IMR-90 (cell line): ENCODE data around the gene OR6J1. TPM values are rescaled to one million over a fixed set of nuclear protein-coding genes. Genes with fewer than 3 reads are reported as not detected.
"Not testable (repeated sequence)": the region's sequence is repeated elsewhere in the genome, so short reads cannot be mapped to it uniquely, and the experiment has no call there.

Experiments used
- ATAC-seq: fragments of 200-7000 bp; cut with Tn5 transposase; 2 replicates; pipeline ENCODE4 v1.9.1; 2020; ENCODE audit warnings: low read depth, mild to moderate bottlenecking, moderate library complexity
- BruUV-seq: library from RNA; stranded (reverse); fragments of 400-500 nt; replicated peaks from 2 replicates; lab custom pipeline; 2021; lab: Mats Ljungman, UMichigan
- CTCF ChIA-PET: fragments of 300-600 bp; formaldehyde crosslinking; extraction: SDS; loops from one replicate; lab custom pipeline; 2021; ENCODE audit warnings: antibody characterized with exemption; lab: Yijun Ruan, JAX
- POLR2A ChIA-PET: fragments of 300-600 bp; sonication (Branson Sonifier 250); formaldehyde crosslinking; loops from one replicate; lab custom pipeline; 2022; ENCODE audit warnings: antibody characterized with exemption; ENCODE audit not compliant: unreplicated experiment; lab: Charles Lee
- DNase-seq: peaks from one replicate; pipeline ENCODE4 v3.0.0; 2013
- H2AFZ ChIP-seq: replicated peaks from 2 replicates; pipeline ENCODE3; 2013; ENCODE audit warnings: low read length, mild to moderate bottlenecking; ENCODE audit not compliant: poor library complexity
- H2AK5ac ChIP-seq: 2 replicates; pipeline ENCODE4 v1.6.1; 2013; ENCODE audit warnings: low read depth, low read length, inconsistent platforms
- H2AK9ac ChIP-seq: replicated peaks from 2 replicates; pipeline ENCODE3; 2013; ENCODE audit warnings: mild to moderate bottlenecking, low read depth, low read length, moderate library complexity; ENCODE audit not compliant: poor library complexity
- H2BK120ac ChIP-seq: 2 replicates; pipeline ENCODE4 v1.6.1; 2013; ENCODE audit warnings: low read depth, low read length, inconsistent platforms
- H2BK15ac ChIP-seq: 3 replicates; pipeline ENCODE4 v1.6.1; 2013; ENCODE audit warnings: low read depth, low read length, inconsistent platforms
- H2BK20ac ChIP-seq: 2 replicates; pipeline ENCODE4 v1.6.1; 2013; ENCODE audit warnings: low read depth, mild to moderate bottlenecking, inconsistent platforms, low read length, moderate library complexity
- H2BK5ac ChIP-seq: 2 replicates; pipeline ENCODE4 v1.6.1; 2013; ENCODE audit warnings: mild to moderate bottlenecking, low read depth, low read length, inconsistent platforms; ENCODE audit not compliant: poor library complexity, severe bottlenecking
- H3K14ac ChIP-seq: replicated peaks from 2 replicates; pipeline ENCODE4 v1.6.1; 2013; ENCODE audit warnings: low read depth, low read length, inconsistent platforms
- H3K18ac ChIP-seq: 2 replicates; pipeline ENCODE4 v1.6.1; 2013; ENCODE audit warnings: low read depth, low read length, control low read depth
- H3K23ac ChIP-seq: 2 replicates; pipeline ENCODE4 v1.6.1; 2013; ENCODE audit warnings: low read depth, low read length, inconsistent platforms
- H3K27ac ChIP-seq: 2 replicates; pipeline ENCODE4 v1.5.1; 2013; ENCODE audit warnings: mild to moderate bottlenecking, control low read depth, low read length; ENCODE audit not compliant: insufficient read depth
- H3K27me3 ChIP-seq: 2 replicates; pipeline ENCODE4 v1.6.1; 2013; ENCODE audit warnings: low read length; ENCODE audit not compliant: control insufficient read depth, insufficient read depth
- H3K36me3 ChIP-seq: 2 replicates; pipeline ENCODE4 v1.6.1; 2013; ENCODE audit warnings: low read length, mixed read lengths; ENCODE audit not compliant: control insufficient read depth, insufficient read depth
- H3K4ac ChIP-seq: 2 replicates; pipeline ENCODE4 v1.6.1; 2013; ENCODE audit warnings: low read depth, low read length, inconsistent platforms
- H3K4me1 ChIP-seq: 2 replicates; pipeline ENCODE4 v1.6.1; 2013; ENCODE audit warnings: low read length, mixed read lengths; ENCODE audit not compliant: control insufficient read depth, insufficient read depth
- H3K4me2 ChIP-seq: 2 replicates; pipeline ENCODE4 v1.6.1; 2013; ENCODE audit warnings: low read depth, mild to moderate bottlenecking, control low read depth, low read length, moderate library complexity
- H3K4me3 ChIP-seq: 2 replicates; pipeline ENCODE4 v1.5.1; 2013; ENCODE audit warnings: low read depth, mild to moderate bottlenecking, control low read depth, low read length, moderate library complexity; ENCODE audit not compliant: insufficient read depth
- H3K56ac ChIP-seq: 2 replicates; pipeline ENCODE4 v1.6.1; 2013; ENCODE audit warnings: low read length, inconsistent platforms; ENCODE audit not compliant: insufficient read depth; ENCODE audit errors: extremely low read depth
- H3K79me1 ChIP-seq, 2 experiments: 2 replicates each; pipeline ENCODE4 v1.6.1; 2013; ENCODE audit warnings: low read length in 2 of 2, inconsistent platforms in 1 of 2, low read depth in 1 of 2
- H3K9ac ChIP-seq: 2 replicates; pipeline ENCODE4 v1.6.1; 2013; ENCODE audit warnings: low read depth, low read length, control low read depth
- H3K9me1 ChIP-seq: 2 replicates; pipeline ENCODE4 v1.6.1; 2013; ENCODE audit warnings: low read length, inconsistent platforms; ENCODE audit not compliant: insufficient read depth
- H3K9me3 ChIP-seq: 2 replicates; pipeline ENCODE4 v1.6.1; 2013; ENCODE audit warnings: low read length; ENCODE audit not compliant: control insufficient read depth, insufficient read depth
- H4K20me1 ChIP-seq: 2 replicates; pipeline ENCODE4 v1.6.1; 2013; ENCODE audit warnings: low read length, inconsistent platforms; ENCODE audit not compliant: insufficient read depth
- H4K5ac ChIP-seq: 2 replicates; pipeline ENCODE4 v1.6.1; 2013; ENCODE audit warnings: mild to moderate bottlenecking, low read depth, low read length, control low read depth
- H4K8ac ChIP-seq, 2 experiments: 2 replicates each; pipeline ENCODE4 v1.6.1; 2013; ENCODE audit warnings: low read depth in 2 of 2, low read length in 2 of 2, control low read depth in 1 of 2, inconsistent platforms in 1 of 2
- H4K91ac ChIP-seq: 2 replicates; pipeline ENCODE4 v1.6.1; 2013; ENCODE audit warnings: low read depth, low read length, inconsistent platforms; ENCODE audit not compliant: insufficient read depth
- CHD1 ChIP-seq: IDR thresholded peaks from 2 replicates; pipeline ENCODE4 v1.6.1; 2012; ENCODE audit warnings: low read depth, low read length, improper control_type of control experiment
- MAFK ChIP-seq: IDR thresholded peaks from 2 replicates; pipeline ENCODE4 v1.6.1; 2012; ENCODE audit warnings: low read depth, low read length, improper control_type of control experiment
- WGBS, 2 experiments: methylation state at CpG; one replicate each; pipeline versions ENCODE4 v1.1.5 to v1.1.7; 2013; ENCODE audit warnings: missing lambda C conversion rate in 2 of 2; ENCODE audit not compliant: insufficient read length in 1 of 2; ENCODE audit errors: extremely low coverage in 2 of 2; 5-methylcytosine and 5-hydroxymethylcytosine counted together
- dilution Hi-C: fragments of 300-500 bp; cut with HindIII; formaldehyde crosslinking; loops from one replicate; pipeline ENCODE4 v1.14.3; 2018; ENCODE audit warnings: low sequenced_read_pairs; ENCODE audit not compliant: unreplicated experiment
- in situ Hi-C: fragments of 300-500 bp; cut with MboI; formaldehyde crosslinking; loops from 3 replicates; pipeline ENCODE4 v1.14.3; 2019; ENCODE audit warnings: low sequenced_read_pairs, inconsistent platforms, mixed read lengths
- intact Hi-C: fragments of 100-400 bp; cut with micrococcal nuclease; formaldehyde crosslinking; loops from 2 replicates; pipeline ENCODE4 v1.10.0; 2022
- polyA plus RNA-seq, 3 experiments: library from polyadenylated mRNA; depleted of rRNA; stranded (reverse); fragments of >200 nt; gene quantifications; 2 replicates each; pipeline ENCODE4 v1.2.3, GENCODE V29; 2012; ENCODE audit warnings: low replicate concordance in 1 of 3
- total RNA-seq: library from RNA; depleted of rRNA; stranded (reverse); fragments of >200 nt; gene quantifications from 2 replicates; pipeline ENCODE4 v1.2.3, GENCODE V29; 2012

The OR6J1 gene
- total and polyA plus RNA-seq, 2 of the 4 experiments (the other 2 are of a cell fraction), result not detected

DNA sequence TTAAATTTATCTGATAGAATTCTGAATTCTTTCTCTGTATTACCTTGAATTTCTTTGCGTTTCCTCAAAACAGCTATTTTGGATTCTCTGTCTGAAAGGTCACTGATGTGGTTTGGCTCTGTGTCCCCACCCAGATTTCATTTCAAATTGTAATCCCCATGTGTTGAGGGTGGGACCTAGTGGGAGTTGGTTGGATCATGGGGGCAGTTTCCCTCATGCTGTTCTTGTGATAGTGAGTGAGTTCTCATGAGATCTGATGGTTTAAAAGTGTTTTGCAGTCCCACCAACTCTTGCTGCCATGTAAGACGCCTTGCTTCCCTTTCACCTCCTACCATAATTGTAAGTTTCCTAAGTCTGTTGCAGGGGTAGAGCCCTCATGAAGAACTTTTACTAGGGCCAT lies 34.1 kb upstream of the OR6J1 start:
- H3K36me3 ChIP-seq, result no peaks in the 10 kb centered on the region
- no peak overlapping the region for H3K14ac ChIP-seq
- intact Hi-C loops (no loop called here), in situ Hi-C loops (no loop called here), dilution Hi-C loops (no loop called here)
- ATAC-seq (no peak), DNase-seq (no peak)
- no peaks in the 10 kb centered on the region for H3K4me1 ChIP-seq
- H3K4me2 ChIP-seq, result no peak overlapping the region
- TF ChIP-seq MAFK (no peak), CHD1 (no peak)
- H4K91ac ChIP-seq, result no peak overlapping the region
- H2AK5ac ChIP-seq, result no peak overlapping the region
- no peak overlapping the region for H2BK120ac ChIP-seq
- no peak overlapping the region for H2BK5ac ChIP-seq
- POLR2A ChIA-PET, result no interaction called here
- H3K9ac ChIP-seq, result no peak overlapping the region
- H4K8ac ChIP-seq, result no peak overlapping the region
- no peak overlapping the region for H3K56ac ChIP-seq
- H3K27me3 ChIP-seq, result peaks cover 17% of the 10 kb centered on the region
- no peak overlapping the region for H3K4ac ChIP-seq
- no peak overlapping the region for H3K23ac ChIP-seq
- H4K5ac ChIP-seq, result no peak overlapping the region
- H2AFZ ChIP-seq, result no peak overlapping the region
- no peak overlapping the region for H3K18ac ChIP-seq
- H3K9me3 ChIP-seq, result no peaks in the 10 kb centered on the region
- no peaks in the 10 kb centered on the region for H3K9me1 ChIP-seq
- H2BK15ac ChIP-seq, result no peak overlapping the region
- H3K79me1 ChIP-seq, result no peaks in the 10 kb centered on the region
- no peak overlapping the region for H2AK9ac ChIP-seq
- WGBS, 2 experiments, result no CpG with 5 or more reads among the region's 2 CpGs
- no peaks in the 10 kb centered on the region for H4K20me1 ChIP-seq
- no peak overlapping the region for H3K4me3 ChIP-seq
- no peak overlapping the region for H3K27ac ChIP-seq
- H2BK20ac ChIP-seq, result no peak overlapping the region
- no TSS peak for BruUV-seq
- CTCF ChIA-PET, result interaction anchor here (0.6 kb wide), 1 partner anchor 117 kb away, joined by 4 read pairs; no protein-coding TSS in a partner anchor

GRCh38 chr14:22677551-22677950 lies 33.4 kb upstream of the OR6J1 start:
- H2BK20ac ChIP-seq, H3K36me3 ChIP-seq, H3K9me3 ChIP-seq, H3K4me2 ChIP-seq, intact Hi-C loops, H4K91ac ChIP-seq, H3K4ac ChIP-seq, in situ Hi-C loops, H3K18ac ChIP-seq, CTCF ChIA-PET, H2BK120ac ChIP-seq, H3K9ac ChIP-seq, H3K4me3 ChIP-seq, H4K8ac ChIP-seq, H3K4me1 ChIP-seq, dilution Hi-C loops, H2BK5ac ChIP-seq, H3K56ac ChIP-seq, H3K27ac ChIP-seq, H2AK5ac ChIP-seq, BruUV-seq, H2BK15ac ChIP-seq, ATAC-seq, POLR2A ChIA-PET, H4K5ac ChIP-seq, H4K20me1 ChIP-seq, H3K9me1 ChIP-seq, H3K23ac ChIP-seq, H2AK9ac ChIP-seq, DNase-seq, H3K14ac ChIP-seq, H3K79me1 ChIP-seq, H2AFZ ChIP-seq: not testable (repeated sequence)
- peaks cover 17% of the 10 kb centered on the region for H3K27me3 ChIP-seq
- 50% methylated on average over 1 of the region's 2 CpGs; no CpG with 5 or more reads in 1 of the 2 experiments for WGBS, 2 experiments
